Head of caudate nucleus (tissue), 42 donors: ENCODE measurements around the gene GPR89B.
A peak's percentile ranks its signal among the peaks of the same experiment; 100 is the strongest.
"Not testable (repeated sequence)": the region's sequence is repeated elsewhere in the genome, so short reads cannot be mapped to it uniquely, and the experiment has no call there.

Source experiments
- DNase-seq, 42 donors: peaks; one replicate each; pipeline versions ENCODE4 v3.0.0 to v3.0.0-alpha.2; 2020 to 2021; ENCODE audit warnings: mixed read lengths in 7 of 42
- intact Hi-C: fragments of 100-400 bp; cut with DNase I; formaldehyde crosslinking; loops from one replicate; pipeline ENCODE4 v1.15.0; 2022

Gene GPR89B

GRCh38 chr1:147927689-147928088 is 531 bp upstream of the GPR89B start:
- DNase-seq, intact Hi-C loops: not testable (repeated sequence)

GRCh38 chr1:147931137-147931536 is 2.9 kb downstream of the GPR89B start:
- DNase-seq, intact Hi-C loops: not testable (repeated sequence)

GRCh38 chr1:147935296-147935695 is 7.1 kb downstream of the GPR89B start:
- DNase-seq, intact Hi-C loops: not testable (repeated sequence)

GRCh38 chr1:147940456-147940855 is 12.2 kb downstream of the GPR89B start:
- intact Hi-C loops, DNase-seq: not testable (repeated sequence)

GRCh38 chr1:147942563-147942962 is 14.3 kb downstream of the GPR89B start:
- not testable (repeated sequence) for DNase-seq

GRCh38 chr1:147949517-147949916 is 21.3 kb downstream of the GPR89B start:
- DNase-seq, intact Hi-C loops: not testable (repeated sequence)

More at GRCh38 chr1:147942563-147942962, 14.3 kb downstream of the GPR89B start:
- intact Hi-C loops, result not testable (repeated sequence)

GRCh38 chr1:147958906-147959305 is 30.7 kb downstream of the GPR89B start:
- intact Hi-C loops, DNase-seq: not testable (repeated sequence)

- DNase-seq, intact Hi-C loops: not testable (repeated sequence)
These were observed 31.5 kb downstream of the GPR89B start for GRCh38 chr1:147959680-147960079.

- not testable (repeated sequence) for DNase-seq
These were observed 36.4 kb downstream of the GPR89B start for GRCh38 chr1:147964575-147964974.

GRCh38 chr1:147966657-147967056 is 38.4 kb downstream of the GPR89B start:
- intact Hi-C loops, DNase-seq: not testable (repeated sequence)

More at GRCh38 chr1:147964575-147964974, 36.4 kb downstream of the GPR89B start:
- intact Hi-C loops, result not testable (repeated sequence)

GRCh38 chr1:147978896-147979651 is 50.9 kb downstream of the GPR89B start:
- intact Hi-C loops, result not testable (repeated sequence)

GRCh38 chr1:147985374-147985773 is 57.2 kb downstream of the GPR89B start:
- intact Hi-C loops, DNase-seq: not testable (repeated sequence)

More at GRCh38 chr1:147978896-147979651, 50.9 kb downstream of the GPR89B start:
- not testable (repeated sequence) for DNase-seq

GRCh38 chr1:147987893-147988292 is 59.7 kb downstream of the GPR89B start:
- peak in 7 of 42 donors; percentile 5 to 42 (median 21) for DNase-seq
- intact Hi-C loops, result not testable (repeated sequence)

GRCh38 chr1:147992916-147993315 is 64.7 kb downstream of the GPR89B start:
- intact Hi-C loops, DNase-seq: not testable (repeated sequence)

GRCh38 chr1:147993400-147993799 is 65.2 kb downstream of the GPR89B start:
- intact Hi-C loops, DNase-seq: not testable (repeated sequence)

GRCh38 chr1:147993825-147994615 is 65.8 kb downstream of the GPR89B start:
- DNase-seq, intact Hi-C loops: not testable (repeated sequence)

GRCh38 chr1:147996088-147996487 is 67.9 kb downstream of the GPR89B start:
- intact Hi-C loops, DNase-seq: not testable (repeated sequence)

GRCh38 chr1:148007724-148008123 is 79.5 kb downstream of the GPR89B start:
- intact Hi-C loops, DNase-seq: not testable (repeated sequence)

GRCh38 chr1:148010527-148010926 is 82.3 kb downstream of the GPR89B start:
- DNase-seq, result no peak
- intact Hi-C loops, result no loop called here
